A549 (cell line): ENCODE results near the gene FTH1. TPM values are rescaled to one million over a fixed set of nuclear protein-coding genes. Genes with fewer than 3 reads are reported as not detected.

Source experiments
- ATAC-seq, 2 experiments: fragments of 200-7000 bp in 1 of 2; fragments of >200 bp in 1 of 2; cut with Nextera tagmentation in 1 of 2; cut with Tn5 transposase in 1 of 2; 3 replicates each; pipeline versions ENCODE4 v1.8.0 to v1.9.1; 2018 to 2020; ENCODE audit warnings: mild to moderate bottlenecking in 1 of 2, moderate library complexity in 1 of 2
- CTCF ChIA-PET: fragments of 300-600 bp; sonication (Branson Sonifier 250); formaldehyde crosslinking; extraction: SDS; loops from one replicate; lab custom pipeline; 2021; ENCODE audit warnings: antibody characterized with exemption, inconsistent platforms; lab: Yijun Ruan, JAX
- POLR2A ChIA-PET: fragments of 350-600 bp; formaldehyde crosslinking; extraction: SDS; loops from one replicate; lab custom pipeline; 2021; ENCODE audit warnings: antibody characterized with exemption, inconsistent platforms; lab: Yijun Ruan, JAX
- DNase-seq, 2 experiments: peaks; one replicate each; pipeline versions ENCODE4 v3.0.0 to v3.0.0-alpha.2; 2011 to 2016; ENCODE audit warnings: low read depth in 1 of 2, low spot score in 1 of 2
- FAIRE-seq: peaks from 2 replicates; lab custom pipeline; 2011; peaks lifted over from hg19 to GRCh38; lab: Jason Lieb, UNC
- H3K27ac ChIP-seq, 2 experiments: fragments of >200 bp; sonication (Bioruptor Twin); formaldehyde crosslinking; 3 replicates each; pipeline ENCODE4 v1.5.1; 2016 to 2017
- H3K4me1 ChIP-seq: fragments of >200 bp; sonication (Bioruptor Twin); formaldehyde crosslinking; 3 replicates; pipeline ENCODE4 v1.6.1; 2016
- H3K4me2 ChIP-seq: fragments of >200 bp; sonication (Bioruptor Twin); formaldehyde crosslinking; 3 replicates; pipeline ENCODE4 v1.6.1; 2016
- H3K4me3 ChIP-seq: fragments of >200 bp; sonication (Bioruptor Twin); formaldehyde crosslinking; 3 replicates; pipeline ENCODE4 v1.5.1; 2016
- H3K9me3 ChIP-seq: fragments of >200 bp; sonication (Bioruptor Twin); formaldehyde crosslinking; 3 replicates; pipeline ENCODE4 v1.6.1; 2016
- BHLHE40 ChIP-seq: IDR thresholded peaks from 2 replicates; pipeline ENCODE4 v1.6.1; 2012; ENCODE audit warnings: low read depth, low read length, inconsistent platforms
- CBX2 ChIP-seq: fragments of 200-600 bp; sonication (generic); IDR thresholded peaks from 2 replicates; pipeline ENCODE4 v1.6.1; 2016; ENCODE audit warnings: low read depth, mild to moderate bottlenecking, borderline replicate concordance
- CHD2 ChIP-seq: fragments of 150-350 bp; IDR thresholded peaks from 2 replicates; pipeline ENCODE4 v1.6.1; 2014; ENCODE audit warnings: low read length; ENCODE audit not compliant: partially characterized antibody
- CHD4 ChIP-seq: fragments of 200-600 bp; sonication (generic); IDR thresholded peaks from 2 replicates; pipeline ENCODE4 v1.6.1; 2016; ENCODE audit warnings: antibody characterized with exemption, mild to moderate bottlenecking, borderline replicate concordance
- EHF ChIP-seq: fragments of 250-450 bp; sonication (Bioruptor Pico); IDR thresholded peaks from 2 replicates; pipeline ENCODE4 v1.5.0; 2020; ENCODE audit warnings: mild to moderate bottlenecking
- FOXS1 ChIP-seq: fragments of 250-450 bp; sonication (Bioruptor Pico); IDR thresholded peaks from 2 replicates; pipeline ENCODE4 v1.5.0; 2020; ENCODE audit warnings: mild to moderate bottlenecking, moderate library complexity
- HOXA7 ChIP-seq: fragments of 250-450 bp; sonication (Bioruptor Pico); IDR thresholded peaks from 2 replicates; pipeline ENCODE4 v1.5.0; 2020; ENCODE audit warnings: mild to moderate bottlenecking, moderate library complexity
- KDM1A ChIP-seq: fragments of 200-600 bp; sonication (generic); IDR thresholded peaks from 2 replicates; pipeline ENCODE4 v1.6.1; 2016; ENCODE audit warnings: low read depth, mild to moderate bottlenecking
- MAFK ChIP-seq: fragments of 450-650 bp; IDR thresholded peaks from 2 replicates; pipeline ENCODE4 v1.6.1; 2014; ENCODE audit not compliant: partially characterized antibody
- MAZ ChIP-seq: fragments of 150-350 bp; IDR thresholded peaks from 2 replicates; pipeline ENCODE4 v1.6.1; 2014; ENCODE audit warnings: antibody characterized with exemption, low read depth, low read length, borderline replicate concordance
- NR3C1 ChIP-seq: fragments of >200 bp; sonication (Bioruptor Twin); formaldehyde crosslinking; IDR thresholded peaks from 3 replicates; pipeline ENCODE4 v1.6.1; 2017
- RCOR1 ChIP-seq: fragments of 150-350 bp; IDR thresholded peaks from 2 replicates; pipeline ENCODE4 v1.6.1; 2014; ENCODE audit warnings: antibody characterized with exemption, low read length, low read depth
- RFX5 ChIP-seq: fragments of 450-650 bp; IDR thresholded peaks from 2 replicates; pipeline ENCODE4 v1.7.1; 2014; ENCODE audit warnings: antibody characterized with exemption, mild to moderate bottlenecking, moderate library complexity
- ZC3H11A ChIP-seq: fragments of 450-650 bp; IDR thresholded peaks from 2 replicates; pipeline ENCODE4 v1.6.1; 2014; ENCODE audit warnings: antibody characterized with exemption, mild to moderate bottlenecking
- WGBS: methylation state at CpG from one replicate; pipeline ENCODE4 v1.1.6; 2017; ENCODE audit errors: missing lambda C conversion rate; 5-methylcytosine and 5-hydroxymethylcytosine counted together
- polyA plus RNA-seq, 4 experiments: library from polyadenylated mRNA; depleted of rRNA in 3 of 4; stranded (reverse); fragments of >200 nt; fragmentation: RNase III in 1 of 4; extraction: RNeasy Plus Mini Kit Qiagen cat#74134 plus additional on column Dnase treatment in 1 of 4; gene quantifications; 2 replicates in 3 of 4; 3 replicates in 1 of 4; pipeline ENCODE4 v1.2.3, GENCODE V29; 2011 to 2017
- TF ChIP-seq, protein P1 (sequence below): fragments of >200 bp; sonication (Bioruptor Twin); formaldehyde crosslinking; IDR thresholded peaks from 3 replicates; pipeline ENCODE4 v1.5.1; 2016
- TF ChIP-seq, protein P2 (sequence below): fragments of 200-600 bp; sonication (generic); IDR thresholded peaks from 2 replicates; pipeline ENCODE4 v1.6.1; 2016; ENCODE audit warnings: antibody characterized with exemption, mild to moderate bottlenecking, moderate library complexity
- TF ChIP-seq, protein P3 (sequence below): fragments of 450-650 bp; IDR thresholded peaks from 2 replicates; pipeline ENCODE4 v1.6.1; 2014; ENCODE audit warnings: antibody characterized with exemption
- TF ChIP-seq, protein P4 (sequence below): IDR thresholded peaks from 2 replicates; pipeline ENCODE4 v1.6.1; 2012

Gene FTH1
- polyA plus RNA-seq, 2 of the 4 experiments (the other 2 are of a cell fraction) = 2,791 to 13,747 TPM

DNA sequence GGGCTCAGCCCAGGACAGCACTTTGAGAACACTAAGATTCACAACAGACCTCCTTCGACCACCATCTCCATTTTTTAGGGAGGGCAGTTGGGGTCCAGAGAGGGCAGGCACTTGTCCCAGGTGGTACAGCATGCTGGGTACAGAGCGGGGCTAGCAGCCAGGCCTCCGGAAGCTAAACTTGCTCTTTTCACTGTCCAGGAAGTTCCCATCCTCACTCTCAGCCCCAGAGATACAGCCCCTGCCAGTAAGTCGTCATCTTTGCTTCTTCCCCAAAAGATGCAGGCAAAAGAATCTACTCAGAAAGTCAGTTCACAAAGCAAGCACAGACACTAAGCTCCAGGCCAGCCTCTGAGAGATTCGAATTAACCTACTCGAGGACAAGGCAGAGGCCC, 43.4 kb downstream of the FTH1 start:
- no peak overlapping the region for H3K4me3 ChIP-seq
- peak overlapping the region; percentile 31 to 53; a peak in 4 of 6 replicates for H3K27ac ChIP-seq
- DNase-seq = no peak
- 0 out of 3 replicates have a peak overlapping the region, but pooled peaks have one; percentile 23 for H3K4me2 ChIP-seq
- 82% methylated on average over 6 of the region's 6 CpGs for WGBS
- H3K4me1 ChIP-seq = peaks cover 28% of the 10 kb centered on the region
- ATAC-seq = no peak
- H3K9me3 ChIP-seq = no peaks in the 10 kb centered on the region
- FAIRE-seq = no peak
- ChIA-PET CTCF (interaction anchor here (0.6 to 6.1 kb wide), 10 partner anchors 9 to 184 kb away, joined by 3 to 60 read pairs (median 4); no protein-coding TSS in a partner anchor), POLR2A (no interaction called here)
- TF ChIP-seq FOXS1 (CRISPR knock-in tag) (no peak), MAZ (no peak), ZC3H11A (no peak)
- TF ChIP-seq, protein P1, sequence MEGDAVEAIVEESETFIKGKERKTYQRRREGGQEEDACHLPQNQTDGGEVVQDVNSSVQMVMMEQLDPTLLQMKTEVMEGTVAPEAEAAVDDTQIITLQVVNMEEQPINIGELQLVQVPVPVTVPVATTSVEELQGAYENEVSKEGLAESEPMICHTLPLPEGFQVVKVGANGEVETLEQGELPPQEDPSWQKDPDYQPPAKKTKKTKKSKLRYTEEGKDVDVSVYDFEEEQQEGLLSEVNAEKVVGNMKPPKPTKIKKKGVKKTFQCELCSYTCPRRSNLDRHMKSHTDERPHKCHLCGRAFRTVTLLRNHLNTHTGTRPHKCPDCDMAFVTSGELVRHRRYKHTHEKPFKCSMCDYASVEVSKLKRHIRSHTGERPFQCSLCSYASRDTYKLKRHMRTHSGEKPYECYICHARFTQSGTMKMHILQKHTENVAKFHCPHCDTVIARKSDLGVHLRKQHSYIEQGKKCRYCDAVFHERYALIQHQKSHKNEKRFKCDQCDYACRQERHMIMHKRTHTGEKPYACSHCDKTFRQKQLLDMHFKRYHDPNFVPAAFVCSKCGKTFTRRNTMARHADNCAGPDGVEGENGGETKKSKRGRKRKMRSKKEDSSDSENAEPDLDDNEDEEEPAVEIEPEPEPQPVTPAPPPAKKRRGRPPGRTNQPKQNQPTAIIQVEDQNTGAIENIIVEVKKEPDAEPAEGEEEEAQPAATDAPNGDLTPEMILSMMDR = no peak

DNA sequence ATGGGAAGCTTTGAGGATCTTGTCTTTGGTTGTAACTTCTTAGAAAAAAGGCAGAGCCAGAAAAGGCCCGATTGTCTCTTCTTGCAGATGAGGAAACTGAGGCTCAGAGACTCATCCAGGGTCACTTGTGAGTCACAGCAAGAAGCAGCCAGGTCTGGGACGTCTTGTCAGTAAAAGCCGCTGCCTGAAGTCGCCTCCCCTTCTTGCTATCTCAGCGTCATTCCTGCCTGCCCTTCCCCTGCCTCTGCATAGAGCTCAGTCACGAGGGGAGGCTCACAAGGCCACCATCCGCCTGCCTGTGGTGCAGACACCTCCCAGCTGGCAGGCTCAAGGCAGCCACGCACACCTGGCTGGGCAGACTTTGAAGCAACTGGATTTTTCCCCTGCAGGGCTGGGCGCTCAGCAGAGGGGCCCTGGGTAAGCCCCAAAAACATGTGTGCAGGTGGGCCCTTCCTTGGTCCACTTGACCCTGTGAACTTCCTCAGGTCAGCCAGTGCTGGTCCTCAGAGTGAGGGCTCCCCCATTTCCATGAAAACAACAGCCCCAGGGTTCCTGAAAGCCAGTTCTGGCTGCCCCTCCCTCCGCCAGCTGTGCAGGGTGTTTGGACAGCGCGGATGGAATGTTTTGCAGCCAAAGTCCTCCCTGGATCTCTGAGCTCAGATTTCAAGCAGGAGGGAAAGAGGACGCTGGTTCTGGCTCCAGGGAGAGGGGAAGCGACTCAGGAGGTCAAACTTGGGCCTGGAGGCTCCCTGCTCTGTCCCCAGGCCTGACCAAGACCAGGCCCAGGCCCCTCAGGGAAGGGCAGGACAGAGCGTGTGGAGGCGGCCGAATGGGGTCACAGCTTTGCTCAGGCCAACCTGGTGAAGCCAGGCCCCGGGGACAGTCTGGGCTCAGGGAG, 44.0 kb downstream of the FTH1 start:
- H3K4me2 ChIP-seq = peak overlapping the region; percentile 23; the same call in 1 of the 3 replicates
- DNase-seq (no peak), ATAC-seq (peak in 1 of 2 experiments; percentile 11; a peak in 2 of 6 replicates), FAIRE-seq (no peak)
- no peaks in the 10 kb centered on the region for H3K9me3 ChIP-seq
- TF ChIP-seq, protein P1 = no peak
- TF ChIP-seq RCOR1 (no peak), NR3C1 (no peak), ZC3H11A (no peak), EHF (CRISPR knock-in tag) (no peak)
- TF ChIP-seq, protein P2, sequence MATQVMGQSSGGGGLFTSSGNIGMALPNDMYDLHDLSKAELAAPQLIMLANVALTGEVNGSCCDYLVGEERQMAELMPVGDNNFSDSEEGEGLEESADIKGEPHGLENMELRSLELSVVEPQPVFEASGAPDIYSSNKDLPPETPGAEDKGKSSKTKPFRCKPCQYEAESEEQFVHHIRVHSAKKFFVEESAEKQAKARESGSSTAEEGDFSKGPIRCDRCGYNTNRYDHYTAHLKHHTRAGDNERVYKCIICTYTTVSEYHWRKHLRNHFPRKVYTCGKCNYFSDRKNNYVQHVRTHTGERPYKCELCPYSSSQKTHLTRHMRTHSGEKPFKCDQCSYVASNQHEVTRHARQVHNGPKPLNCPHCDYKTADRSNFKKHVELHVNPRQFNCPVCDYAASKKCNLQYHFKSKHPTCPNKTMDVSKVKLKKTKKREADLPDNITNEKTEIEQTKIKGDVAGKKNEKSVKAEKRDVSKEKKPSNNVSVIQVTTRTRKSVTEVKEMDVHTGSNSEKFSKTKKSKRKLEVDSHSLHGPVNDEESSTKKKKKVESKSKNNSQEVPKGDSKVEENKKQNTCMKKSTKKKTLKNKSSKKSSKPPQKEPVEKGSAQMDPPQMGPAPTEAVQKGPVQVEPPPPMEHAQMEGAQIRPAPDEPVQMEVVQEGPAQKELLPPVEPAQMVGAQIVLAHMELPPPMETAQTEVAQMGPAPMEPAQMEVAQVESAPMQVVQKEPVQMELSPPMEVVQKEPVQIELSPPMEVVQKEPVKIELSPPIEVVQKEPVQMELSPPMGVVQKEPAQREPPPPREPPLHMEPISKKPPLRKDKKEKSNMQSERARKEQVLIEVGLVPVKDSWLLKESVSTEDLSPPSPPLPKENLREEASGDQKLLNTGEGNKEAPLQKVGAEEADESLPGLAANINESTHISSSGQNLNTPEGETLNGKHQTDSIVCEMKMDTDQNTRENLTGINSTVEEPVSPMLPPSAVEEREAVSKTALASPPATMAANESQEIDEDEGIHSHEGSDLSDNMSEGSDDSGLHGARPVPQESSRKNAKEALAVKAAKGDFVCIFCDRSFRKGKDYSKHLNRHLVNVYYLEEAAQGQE = no peak
- CTCF ChIA-PET = interaction anchor here (0.7 to 6.1 kb wide), 6 partner anchors 13 to 184 kb away, joined by 4 to 60 read pairs (median 16); no protein-coding TSS in a partner anchor
- H3K4me3 ChIP-seq = no peak overlapping the region
- 60% methylated on average over 17 of the region's 18 CpGs for WGBS
- H3K4me1 ChIP-seq = peaks cover 28% of the 10 kb centered on the region
- POLR2A ChIA-PET = no interaction called here
- H3K27ac ChIP-seq = peak overlapping the region; percentile 31 to 53; a peak in 4 of 6 replicates

DNA sequence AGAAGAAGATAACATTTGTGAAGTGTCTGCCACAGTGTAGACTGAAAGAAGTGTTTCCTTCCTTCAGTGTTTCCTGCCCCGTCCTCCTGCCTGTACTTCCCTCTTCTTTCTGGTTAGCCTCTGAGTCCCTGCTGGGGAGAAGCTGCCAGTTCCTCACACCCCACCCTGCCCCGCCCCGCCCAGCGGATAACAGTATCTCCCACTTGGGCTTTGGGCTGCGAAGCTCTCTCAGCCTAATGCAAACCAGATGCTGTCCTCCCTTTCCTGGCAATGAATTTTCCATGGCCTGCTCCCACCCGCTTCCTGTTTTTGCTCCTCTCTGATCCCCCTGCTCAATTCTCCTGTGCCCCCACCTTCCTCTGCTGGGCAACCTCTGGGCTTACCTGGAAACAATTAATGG, 44.9 kb downstream of the FTH1 start:
- POLR2A ChIA-PET = no interaction called here
- no peak for DNase-seq
- H3K4me2 ChIP-seq = no peak overlapping the region
- H3K4me1 ChIP-seq = peaks cover 33% of the 10 kb centered on the region
- no peak for FAIRE-seq
- H3K9me3 ChIP-seq = no peaks in the 10 kb centered on the region
- H3K27ac ChIP-seq = no peak overlapping the region
- WGBS = 88% methylated on average over 3 of the region's 6 CpGs
- ATAC-seq = no peak
- CTCF ChIA-PET = interaction anchor here (0.9 to 6.1 kb wide), 3 partner anchors 15 to 25 kb away, joined by 3 to 60 read pairs (median 33); no protein-coding TSS in a partner anchor
- H3K4me3 ChIP-seq = no peak overlapping the region
- no peak for TF ChIP-seq KDM1A
- TF ChIP-seq, protein P3, sequence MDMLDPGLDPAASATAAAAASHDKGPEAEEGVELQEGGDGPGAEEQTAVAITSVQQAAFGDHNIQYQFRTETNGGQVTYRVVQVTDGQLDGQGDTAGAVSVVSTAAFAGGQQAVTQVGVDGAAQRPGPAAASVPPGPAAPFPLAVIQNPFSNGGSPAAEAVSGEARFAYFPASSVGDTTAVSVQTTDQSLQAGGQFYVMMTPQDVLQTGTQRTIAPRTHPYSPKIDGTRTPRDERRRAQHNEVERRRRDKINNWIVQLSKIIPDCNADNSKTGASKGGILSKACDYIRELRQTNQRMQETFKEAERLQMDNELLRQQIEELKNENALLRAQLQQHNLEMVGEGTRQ = no peak
- TF ChIP-seq, protein P1 = no peak
- TF ChIP-seq CHD4 = no peak
- no peak for TF ChIP-seq HOXA7 (CRISPR knock-in tag)
- no peak for TF ChIP-seq CBX2
- no peak for TF ChIP-seq BHLHE40
- TF ChIP-seq, protein P4, sequence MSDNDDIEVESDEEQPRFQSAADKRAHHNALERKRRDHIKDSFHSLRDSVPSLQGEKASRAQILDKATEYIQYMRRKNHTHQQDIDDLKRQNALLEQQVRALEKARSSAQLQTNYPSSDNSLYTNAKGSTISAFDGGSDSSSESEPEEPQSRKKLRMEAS = no peak
- TF ChIP-seq RFX5 = no peak
- no peak for TF ChIP-seq MAFK
- no peak for TF ChIP-seq CHD2
